Stomach smooth muscle (tissue), 2 donors: Measurements from ENCODE around the gene PCDHB2.
A peak's percentile ranks its signal among the peaks of the same experiment; 100 is the strongest.
"Not testable (repeated sequence)": the region's sequence is repeated elsewhere in the genome, so short reads cannot be mapped to it uniquely, and the experiment has no call there.

Experiments
- H3K27ac ChIP-seq: one replicate; pipeline ENCODE4 v1.7.0; 2013; ENCODE audit warnings: mild to moderate bottlenecking, low read length, inconsistent platforms
- H3K27me3 ChIP-seq, 2 donors: one replicate each; pipeline ENCODE4 v1.7.0; 2013; ENCODE audit warnings: low read length in 2 of 2; ENCODE audit not compliant: insufficient read depth in 2 of 2, control insufficient read depth in 1 of 2
- H3K36me3 ChIP-seq, 2 donors: one replicate each; pipeline ENCODE4 v1.7.0; 2013; ENCODE audit warnings: low read length in 2 of 2; ENCODE audit not compliant: control insufficient read depth in 2 of 2, insufficient read depth in 2 of 2
- H3K4me1 ChIP-seq: one replicate; pipeline ENCODE4 v1.7.0; 2013; ENCODE audit warnings: low read length; ENCODE audit not compliant: control insufficient read depth, insufficient read depth
- H3K4me3 ChIP-seq, 2 donors: one replicate each; pipeline ENCODE4 v1.7.0; 2013; ENCODE audit warnings: low read length in 2 of 2
- H3K9ac ChIP-seq, 2 donors: one replicate each; pipeline ENCODE4 v1.7.0; 2013; ENCODE audit warnings: low read length in 2 of 2, mild to moderate bottlenecking in 1 of 2
- H3K9me3 ChIP-seq, 2 donors: one replicate each; pipeline ENCODE4 v1.7.0; 2013; ENCODE audit warnings: low read length in 2 of 2; ENCODE audit not compliant: control insufficient read depth in 2 of 2
- donor health status: healthy.
- donor health status: Pancreatic carcinoma.

Gene PCDHB2

DNA sequence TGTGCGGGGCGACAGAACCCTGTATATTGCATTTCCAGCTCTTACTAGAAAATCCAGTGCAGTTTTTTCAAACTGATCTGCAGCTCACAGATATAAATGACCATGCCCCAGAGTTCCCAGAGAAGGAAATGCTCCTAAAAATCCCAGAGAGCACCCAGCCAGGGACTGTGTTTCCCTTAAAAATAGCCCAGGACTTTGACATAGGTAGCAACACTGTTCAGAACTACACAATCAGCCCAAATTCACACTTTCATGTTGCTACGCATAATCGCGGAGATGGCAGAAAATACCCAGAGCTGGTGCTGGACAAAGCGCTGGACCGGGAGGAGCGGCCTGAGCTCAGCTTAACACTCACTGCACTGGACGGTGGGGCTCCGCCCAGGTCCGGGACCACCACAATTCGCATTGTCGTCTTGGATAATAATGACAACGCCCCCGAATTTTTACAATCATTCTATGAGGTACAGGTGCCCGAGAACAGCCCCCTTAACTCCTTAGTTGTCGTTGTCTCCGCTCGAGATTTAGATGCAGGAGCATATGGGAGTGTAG, 41.4 kb downstream of the PCDHB2 start:
- Histone ChIP-seq H3K9ac (no peak overlapping the region), H3K4me1 (no peaks in the 10 kb centered on the region), H3K36me3 (no peaks in the 10 kb centered on the region), H3K4me3 (peak overlapping the region; percentile 64), H3K27me3 (no peaks in the 10 kb centered on the region), H3K9me3 (peaks cover 16 to 26% of the 10 kb centered on the region in 2 donors), H3K27ac (no peak overlapping the region)

DNA sequence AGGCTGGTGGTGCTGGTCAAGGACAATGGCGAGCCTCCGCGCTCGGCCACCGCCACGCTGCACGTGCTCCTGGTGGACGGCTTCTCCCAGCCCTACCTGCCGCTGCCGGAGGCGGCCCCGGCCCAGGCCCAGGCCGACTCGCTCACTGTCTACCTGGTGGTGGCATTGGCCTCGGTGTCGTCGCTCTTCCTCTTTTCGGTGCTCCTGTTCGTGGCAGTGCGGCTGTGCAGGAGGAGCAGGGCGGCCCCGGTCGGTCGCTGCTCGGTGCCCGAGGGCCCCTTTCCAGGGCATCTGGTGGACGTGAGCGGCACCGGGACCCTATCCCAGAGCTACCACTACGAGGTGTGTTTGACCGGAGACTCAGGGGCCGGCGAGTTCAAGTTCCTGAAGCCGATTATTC, 42.9 kb downstream of the PCDHB2 start:
- H3K36me3 ChIP-seq, H3K4me3 ChIP-seq, H3K27ac ChIP-seq, H3K27me3 ChIP-seq, H3K9ac ChIP-seq, H3K4me1 ChIP-seq: not testable (repeated sequence)
- peaks cover 17 to 27% of the 10 kb centered on the region in 2 donors for H3K9me3 ChIP-seq
